HEK293 (cell line): ENCODE data around the gene PPP1R14C.

ENCODE experiments used
- CTCF ChIP-seq: fragments of 450-650 bp; formaldehyde crosslinking; IDR thresholded peaks from 2 replicates; pipeline ENCODE4 v1.5.1; 2016; ENCODE audit warnings: missing biosample characterization, missing genetic modification characterization
- KLF7 ChIP-seq: fragments of 450-650 bp; formaldehyde crosslinking; IDR thresholded peaks from 2 replicates; pipeline ENCODE4 v1.5.1; 2016; ENCODE audit warnings: missing biosample characterization, missing genetic modification characterization, borderline replicate concordance
- MZF1 ChIP-seq: fragments of 450-650 bp; formaldehyde crosslinking; IDR thresholded peaks from 2 replicates; pipeline ENCODE4 v1.5.1; 2017; ENCODE audit warnings: missing biosample characterization, missing genetic modification characterization, borderline replicate concordance
- PRDM10 ChIP-seq: fragments of 450-650 bp; formaldehyde crosslinking; IDR thresholded peaks from 2 replicates; pipeline ENCODE4 v1.5.1; 2016; ENCODE audit warnings: missing biosample characterization, missing genetic modification characterization
- PRDM2 ChIP-seq: fragments of 450-650 bp; formaldehyde crosslinking; IDR thresholded peaks from 2 replicates; pipeline ENCODE4 v1.5.1; 2016; ENCODE audit warnings: missing biosample characterization, missing genetic modification characterization, borderline replicate concordance
- TSHZ1 ChIP-seq: fragments of 450-650 bp; formaldehyde crosslinking; IDR thresholded peaks from 2 replicates; pipeline ENCODE4 v1.5.1; 2016; ENCODE audit warnings: missing biosample characterization, missing genetic modification characterization, borderline replicate concordance
- ZNF416 ChIP-seq: fragments of 450-650 bp; formaldehyde crosslinking; IDR thresholded peaks from 2 replicates; pipeline ENCODE4 v1.5.1; 2016; ENCODE audit warnings: missing biosample characterization, missing genetic modification characterization
- ZNF639 ChIP-seq: fragments of 450-650 bp; formaldehyde crosslinking; IDR thresholded peaks from 2 replicates; pipeline ENCODE4 v1.5.1; 2016; ENCODE audit warnings: missing biosample characterization, missing genetic modification characterization

- TF ChIP-seq MZF1 (tag by site-specific recombination) (no peak), CTCF (tag by site-specific recombination) (no peak), PRDM2 (tag by site-specific recombination) (no peak), TSHZ1 (tag by site-specific recombination) (no peak), ZNF639 (no peak), KLF7 (tag by site-specific recombination) (no peak), ZNF416 (tag by site-specific recombination) (no peak), PRDM10 (tag by site-specific recombination) (no peak)
Measured at GRCh38 chr6:150128425-150128824, 14.4 kb upstream of the PPP1R14C start.
